K562 (cell line): ENCODE data around the gene USP48. TPM values are rescaled to one million over a fixed set of nuclear protein-coding genes. Genes with fewer than 3 reads are reported as not detected.
A peak's percentile ranks its signal among the peaks of the same experiment; 100 is the strongest.

Source experiments
- ARID1B ChIP-seq: fragments of 450-650 bp; IDR thresholded peaks from 2 replicates; pipeline ENCODE4 v1.6.1; 2016; ENCODE audit warnings: antibody characterized with exemption, mild to moderate bottlenecking, inconsistent platforms
- CBX1 ChIP-seq: sonication (generic); IDR thresholded peaks from 2 replicates; pipeline ENCODE4 v1.6.1; 2016; ENCODE audit warnings: antibody characterized with exemption, low read depth, mild to moderate bottlenecking
- DMBX1 ChIP-seq: fragments of 250-450 bp; sonication (Bioruptor Pico); IDR thresholded peaks from 2 replicates; pipeline ENCODE4 v1.8.0; 2022; ENCODE audit warnings: inconsistent platforms, mild to moderate bottlenecking, moderate library complexity, borderline replicate concordance
- FOXM1 ChIP-seq, 2 experiments: fragments of 450-650 bp in 1 of 2; sonication (generic) in 1 of 2; formaldehyde crosslinking in 1 of 2; IDR thresholded peaks; 2 replicates each; pipeline versions ENCODE4 v1.6.1 to v1.9.0; 2017 to 2022; ENCODE audit warnings: low read depth in 2 of 2, mild to moderate bottlenecking in 2 of 2, missing genetic modification reagents in 1 of 2, moderate library complexity in 1 of 2
- HLTF ChIP-seq: fragments of 450-650 bp; IDR thresholded peaks from 2 replicates; pipeline ENCODE4 v1.6.1; 2016
- MAZ ChIP-seq, 2 experiments: fragments of 450-650 bp in 1 of 2; sonication (generic) in 1 of 2; formaldehyde crosslinking; IDR thresholded peaks in 1 of 2; conservative IDR thresholded peaks in 1 of 2; 2 replicates each; pipeline versions ENCODE4 v1.4.0 to v1.5.0; 2020; ENCODE audit warnings: mild to moderate bottlenecking in 1 of 2, missing genetic modification reagents in 1 of 2
- MTA2 ChIP-seq: fragments of 450-650 bp; IDR thresholded peaks from 2 replicates; pipeline ENCODE4 v1.6.1; 2016; ENCODE audit warnings: low read depth
- RBFOX2 ChIP-seq: fragments of 200-400 bp; formaldehyde crosslinking; IDR thresholded peaks from 2 replicates; pipeline ENCODE4 v1.6.1; 2017; ENCODE audit warnings: low read depth, mild to moderate bottlenecking, low read length, moderate library complexity
- RBM34 ChIP-seq: fragments of 200-400 bp; formaldehyde crosslinking; IDR thresholded peaks from 2 replicates; pipeline ENCODE4 v1.6.1; 2018; ENCODE audit warnings: low read length, borderline replicate concordance; ENCODE audit not compliant: insufficient read depth
- RFX1 ChIP-seq: fragments of 450-650 bp; IDR thresholded peaks from 2 replicates; pipeline ENCODE4 v1.6.1; 2016; ENCODE audit warnings: mild to moderate bottlenecking, moderate library complexity
- ZFX ChIP-seq: sonication (generic); formaldehyde crosslinking; IDR thresholded peaks from 2 replicates; pipeline ENCODE4 v1.8.0; 2022; ENCODE audit warnings: mild to moderate bottlenecking, missing genetic modification reagents, moderate library complexity
- ZNF586 ChIP-seq: fragments of 450-650 bp; formaldehyde crosslinking; conservative IDR thresholded peaks from 2 replicates; pipeline ENCODE4 v1.4.0; 2020; ENCODE audit warnings: mild to moderate bottlenecking, moderate library complexity
- ZNF707 ChIP-seq: fragments of 250-450 bp; sonication (Bioruptor Pico); conservative IDR thresholded peaks from 2 replicates; pipeline ENCODE4 v1.8.0; 2022; ENCODE audit warnings: inconsistent platforms, mild to moderate bottlenecking, moderate library complexity
- ZNF785 ChIP-seq: fragments of 250-450 bp; sonication (Bioruptor Pico); IDR thresholded peaks from 2 replicates; pipeline ENCODE4 v1.4.0; 2020; ENCODE audit warnings: mild to moderate bottlenecking
- polyA plus RNA-seq, 8 experiments: library from polyadenylated mRNA; depleted of rRNA in 4 of 8; stranded (reverse) in 5 of 8; unstranded in 3 of 8; fragments of >200 nt; fragmentation: Nextera tagmentation in 2 of 8; fragmentation: Illumina TruSeq in 1 of 8; extraction: Ambion mirVana in 2 of 8; extraction: Trizol in 1 of 8; gene quantifications; 2 replicates each; pipeline versions ENCODE4 v1.2.1 to v1.2.3, GENCODE V29; 2011 to 2014; ENCODE audit warnings: inconsistent platforms in 1 of 8, missing spikeins in 1 of 8
- total RNA-seq, 7 experiments: library from RNA; depleted of rRNA in 6 of 7; stranded (reverse); fragments of >200 nt in 6 of 7; fragmentation: Illumina TruSeq in 2 of 7; extraction: Trizol in 2 of 7; gene quantifications; 2 replicates each; pipeline versions ENCODE4 v1.2.1 to v1.2.3, GENCODE V29; 2011 to 2021; ENCODE audit warnings: low replicate concordance in 1 of 7
- TF ChIP-seq, protein P1 (sequence below): fragments of 250-450 bp; sonication (Bioruptor Pico); IDR thresholded peaks from 2 replicates; pipeline ENCODE4 v1.8.0; 2022; ENCODE audit warnings: inconsistent platforms
- TF ChIP-seq, protein P2 (sequence below): fragments of 450-650 bp; formaldehyde crosslinking; IDR thresholded peaks from 2 replicates; pipeline ENCODE4 v1.4.0; 2020; ENCODE audit warnings: mild to moderate bottlenecking, moderate library complexity
- TF ChIP-seq, protein P3 (sequence below): sonication (generic); IDR thresholded peaks from 2 replicates; pipeline ENCODE4 v1.6.1; 2016
- TF ChIP-seq, protein P4 (sequence below): fragments of 450-650 bp; conservative IDR thresholded peaks from 2 replicates; pipeline ENCODE4 v1.6.1; 2016; ENCODE audit warnings: missing genetic modification characterization, low read depth, mild to moderate bottlenecking, missing compliant biosample characterization, moderate library complexity
- TF ChIP-seq, protein P5 (sequence below): fragments of 150-350 bp; conservative IDR thresholded peaks from 2 replicates; pipeline ENCODE4 v1.6.1; 2014; ENCODE audit warnings: low read length

USP48 gene
- total and polyA plus RNA-seq, 9 of the 15 experiments (the other 6 are each of a cell fraction or from before 2014, with no cell fraction given) = 23.3 to 123 (median 106) TPM

DNA sequence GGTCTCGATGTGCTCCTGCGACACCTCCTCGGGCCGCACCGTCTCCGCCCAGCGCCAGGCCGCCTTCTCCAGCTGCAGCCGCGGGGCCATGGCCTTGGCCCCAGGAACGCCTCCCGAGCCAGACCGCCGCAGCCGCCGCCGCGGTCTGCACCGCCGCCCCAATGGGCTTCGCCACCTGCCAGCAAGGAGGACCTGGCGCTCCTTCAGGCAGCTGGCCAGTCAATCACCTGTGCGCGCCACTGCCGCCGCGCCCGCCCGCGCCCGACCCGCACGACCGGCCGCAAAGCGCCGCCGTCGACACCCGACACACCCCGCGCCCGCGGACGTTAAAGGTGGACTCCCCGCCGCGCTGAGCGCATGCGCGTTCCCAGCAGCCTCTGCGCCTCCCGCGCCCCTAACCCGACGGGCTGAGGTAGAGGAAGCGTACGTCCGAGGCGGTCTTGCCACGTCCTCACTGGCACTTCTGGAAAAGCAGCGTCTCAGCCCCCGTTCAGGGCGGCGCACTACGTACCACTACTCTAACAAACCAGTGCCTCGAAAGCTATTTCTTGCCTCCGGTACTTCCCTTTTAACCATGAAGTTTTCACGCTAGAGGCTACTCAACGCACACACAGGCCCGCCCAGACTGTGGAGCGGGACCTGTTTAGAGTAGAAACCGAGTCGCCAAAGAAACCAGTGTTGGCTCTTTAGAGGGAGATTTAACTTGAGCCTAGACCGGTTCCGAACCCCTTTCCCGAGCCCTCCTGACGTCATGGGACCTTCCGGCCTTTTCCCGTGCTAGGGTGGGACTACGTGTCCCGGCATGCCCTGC, at the start of gene USP48 (continued):
- TF ChIP-seq, protein P1, sequence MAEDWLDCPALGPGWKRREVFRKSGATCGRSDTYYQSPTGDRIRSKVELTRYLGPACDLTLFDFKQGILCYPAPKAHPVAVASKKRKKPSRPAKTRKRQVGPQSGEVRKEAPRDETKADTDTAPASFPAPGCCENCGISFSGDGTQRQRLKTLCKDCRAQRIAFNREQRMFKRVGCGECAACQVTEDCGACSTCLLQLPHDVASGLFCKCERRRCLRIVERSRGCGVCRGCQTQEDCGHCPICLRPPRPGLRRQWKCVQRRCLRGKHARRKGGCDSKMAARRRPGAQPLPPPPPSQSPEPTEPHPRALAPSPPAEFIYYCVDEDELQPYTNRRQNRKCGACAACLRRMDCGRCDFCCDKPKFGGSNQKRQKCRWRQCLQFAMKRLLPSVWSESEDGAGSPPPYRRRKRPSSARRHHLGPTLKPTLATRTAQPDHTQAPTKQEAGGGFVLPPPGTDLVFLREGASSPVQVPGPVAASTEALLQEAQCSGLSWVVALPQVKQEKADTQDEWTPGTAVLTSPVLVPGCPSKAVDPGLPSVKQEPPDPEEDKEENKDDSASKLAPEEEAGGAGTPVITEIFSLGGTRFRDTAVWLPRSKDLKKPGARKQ (CRISPR knock-in tag) = no peak
- TF ChIP-seq MAZ (CRISPR knock-in tag; conservative IDR thresholded peaks at IDR 0.05 in 1 of 2, IDR thresholded peaks at IDR 0.05 in 1 of 2) (peak; percentile 59 to 78; a peak in 3 of 4 replicates), MTA2 (no peak), DMBX1 (CRISPR knock-in tag) (no peak), ZNF785 (CRISPR knock-in tag) (no peak), ZNF586 (CRISPR knock-in tag) (peak; percentile 63; the same call in 1 of the 2 replicates), RBM34 (peak; percentile 93; the same call in 1 of the 2 replicates), ZFX (CRISPR knock-in tag) (peak; percentile 88), FOXM1 (IDR thresholded peaks at IDR 0.05; ENCODE audit: low read depth) (peak; percentile 10; the same call in 1 of the 2 replicates), FOXM1 (CRISPR knock-in tag; IDR thresholded peaks at IDR 0.05; ENCODE audit: low read depth) (peak; percentile 93), RBFOX2 (peak; percentile 100), ARID1B (peak; percentile 49; the same call in 1 of the 2 replicates), ZNF707 (CRISPR knock-in tag) (0 out of 2 replicates have a peak, but pooled peaks have one; percentile 14), HLTF (peak; percentile 77; the same call in 1 of the 2 replicates), RFX1 (no peak), CBX1 (peak; percentile 90)
- TF ChIP-seq, protein P2, sequence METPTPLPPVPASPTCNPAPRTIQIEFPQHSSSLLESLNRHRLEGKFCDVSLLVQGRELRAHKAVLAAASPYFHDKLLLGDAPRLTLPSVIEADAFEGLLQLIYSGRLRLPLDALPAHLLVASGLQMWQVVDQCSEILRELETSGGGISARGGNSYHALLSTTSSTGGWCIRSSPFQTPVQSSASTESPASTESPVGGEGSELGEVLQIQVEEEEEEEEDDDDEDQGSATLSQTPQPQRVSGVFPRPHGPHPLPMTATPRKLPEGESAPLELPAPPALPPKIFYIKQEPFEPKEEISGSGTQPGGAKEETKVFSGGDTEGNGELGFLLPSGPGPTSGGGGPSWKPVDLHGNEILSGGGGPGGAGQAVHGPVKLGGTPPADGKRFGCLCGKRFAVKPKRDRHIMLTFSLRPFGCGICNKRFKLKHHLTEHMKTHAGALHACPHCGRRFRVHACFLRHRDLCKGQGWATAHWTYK (CRISPR knock-in tag) = peak; percentile 24
- TF ChIP-seq, protein P3, sequence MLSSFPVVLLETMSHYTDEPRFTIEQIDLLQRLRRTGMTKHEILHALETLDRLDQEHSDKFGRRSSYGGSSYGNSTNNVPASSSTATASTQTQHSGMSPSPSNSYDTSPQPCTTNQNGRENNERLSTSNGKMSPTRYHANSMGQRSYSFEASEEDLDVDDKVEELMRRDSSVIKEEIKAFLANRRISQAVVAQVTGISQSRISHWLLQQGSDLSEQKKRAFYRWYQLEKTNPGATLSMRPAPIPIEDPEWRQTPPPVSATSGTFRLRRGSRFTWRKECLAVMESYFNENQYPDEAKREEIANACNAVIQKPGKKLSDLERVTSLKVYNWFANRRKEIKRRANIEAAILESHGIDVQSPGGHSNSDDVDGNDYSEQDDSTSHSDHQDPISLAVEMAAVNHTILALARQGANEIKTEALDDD = no peak
- TF ChIP-seq, protein P4, sequence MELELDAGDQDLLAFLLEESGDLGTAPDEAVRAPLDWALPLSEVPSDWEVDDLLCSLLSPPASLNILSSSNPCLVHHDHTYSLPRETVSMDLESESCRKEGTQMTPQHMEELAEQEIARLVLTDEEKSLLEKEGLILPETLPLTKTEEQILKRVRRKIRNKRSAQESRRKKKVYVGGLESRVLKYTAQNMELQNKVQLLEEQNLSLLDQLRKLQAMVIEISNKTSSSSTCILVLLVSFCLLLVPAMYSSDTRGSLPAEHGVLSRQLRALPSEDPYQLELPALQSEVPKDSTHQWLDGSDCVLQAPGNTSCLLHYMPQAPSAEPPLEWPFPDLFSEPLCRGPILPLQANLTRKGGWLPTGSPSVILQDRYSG = 0 out of 2 replicates have a peak, but pooled peaks have one; percentile 86
- TF ChIP-seq, protein P5, sequence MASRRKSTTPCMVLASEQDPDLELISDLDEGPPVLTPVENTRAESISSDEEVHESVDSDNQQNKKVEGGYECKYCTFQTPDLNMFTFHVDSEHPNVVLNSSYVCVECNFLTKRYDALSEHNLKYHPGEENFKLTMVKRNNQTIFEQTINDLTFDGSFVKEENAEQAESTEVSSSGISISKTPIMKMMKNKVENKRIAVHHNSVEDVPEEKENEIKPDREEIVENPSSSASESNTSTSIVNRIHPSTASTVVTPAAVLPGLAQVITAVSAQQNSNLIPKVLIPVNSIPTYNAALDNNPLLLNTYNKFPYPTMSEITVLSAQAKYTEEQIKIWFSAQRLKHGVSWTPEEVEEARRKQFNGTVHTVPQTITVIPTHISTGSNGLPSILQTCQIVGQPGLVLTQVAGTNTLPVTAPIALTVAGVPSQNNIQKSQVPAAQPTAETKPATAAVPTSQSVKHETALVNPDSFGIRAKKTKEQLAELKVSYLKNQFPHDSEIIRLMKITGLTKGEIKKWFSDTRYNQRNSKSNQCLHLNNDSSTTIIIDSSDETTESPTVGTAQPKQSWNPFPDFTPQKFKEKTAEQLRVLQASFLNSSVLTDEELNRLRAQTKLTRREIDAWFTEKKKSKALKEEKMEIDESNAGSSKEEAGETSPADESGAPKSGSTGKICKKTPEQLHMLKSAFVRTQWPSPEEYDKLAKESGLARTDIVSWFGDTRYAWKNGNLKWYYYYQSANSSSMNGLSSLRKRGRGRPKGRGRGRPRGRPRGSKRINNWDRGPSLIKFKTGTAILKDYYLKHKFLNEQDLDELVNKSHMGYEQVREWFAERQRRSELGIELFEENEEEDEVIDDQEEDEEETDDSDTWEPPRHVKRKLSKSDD = no peak
